Measurements from ENCODE around the gene C1QTNF9B.
"Not testable (repeated sequence)": the region's sequence is repeated elsewhere in the genome, so short reads cannot be mapped to it uniquely, and the experiment has no call there.

The C1QTNF9B gene

GRCh38 chr13:23912469-23912868, 15.2 kb upstream of the C1QTNF9B start:
- no peaks in the 10 kb centered on the region for H3K36me3 Mint-ChIP-seq (ENCODE audit: low read depth)
- H3K27me3 Mint-ChIP-seq = peaks cover 7% of the 10 kb centered on the region
- H3K4me1 Mint-ChIP-seq (ENCODE audit: low read depth) = peaks cover 6% of the 10 kb centered on the region
- intact Hi-C loops (cut with micrococcal nuclease) = no loop called here
- H3K4me3 Mint-ChIP-seq = no peak overlapping the region
- no peaks in the 10 kb centered on the region for H3K9me3 Mint-ChIP-seq
- no peak overlapping the region for H3K27ac Mint-ChIP-seq

- Mint-ChIP-seq H3K9me3 (no peaks in the 10 kb centered on the region), H3K4me3 (no peak overlapping the region), H3K36me3 (ENCODE audit: low read depth) (no peaks in the 10 kb centered on the region), H3K27ac (no peak overlapping the region), H3K27me3 (peaks cover 11% of the 10 kb centered on the region), H3K4me1 (ENCODE audit: low read depth) (peaks cover 6% of the 10 kb centered on the region)
- intact Hi-C loops (cut with micrococcal nuclease) = no loop called here
Observed at GRCh38 chr13:23909606-23910005, 12.3 kb upstream of the C1QTNF9B start.

DNA sequence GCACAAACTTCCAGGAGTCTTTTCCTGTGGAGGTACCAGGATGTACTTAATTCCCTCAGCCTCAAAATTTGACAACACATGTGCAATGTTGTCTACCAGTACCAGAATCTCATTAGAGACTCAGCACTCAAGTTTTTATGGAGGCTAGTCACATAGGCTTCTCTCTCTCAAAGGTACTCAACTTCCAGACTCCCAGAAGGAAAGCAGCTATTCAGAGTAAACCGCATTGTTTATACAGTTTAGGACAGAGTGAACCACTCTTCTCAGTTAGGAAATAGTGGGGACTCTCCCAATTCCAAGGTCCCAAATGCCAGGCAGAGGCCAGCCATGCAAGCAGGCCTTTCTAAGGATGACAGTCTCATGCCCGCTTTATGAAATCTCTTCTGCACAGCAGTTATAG, 8.5 kb upstream of the C1QTNF9B start:
- Mint-ChIP-seq H3K27me3 (peaks cover 43% of the 10 kb centered on the region), H3K9me3 (no peaks in the 10 kb centered on the region), H3K36me3 (ENCODE audit: low read depth) (no peaks in the 10 kb centered on the region), H3K4me1 (ENCODE audit: low read depth) (peaks cover 5% of the 10 kb centered on the region), H3K4me3 (no peak overlapping the region), H3K27ac (no peak overlapping the region)
- intact Hi-C loops (cut with micrococcal nuclease) = no loop called here

- Mint-ChIP-seq H3K27ac (no peak overlapping the region), H3K9me3 (no peaks in the 10 kb centered on the region), H3K4me3 (no peak overlapping the region), H3K36me3 (ENCODE audit: low read depth) (no peaks in the 10 kb centered on the region), H3K27me3 (peaks cover 47% of the 10 kb centered on the region), H3K4me1 (ENCODE audit: low read depth) (peaks cover 5% of the 10 kb centered on the region)
- intact Hi-C loops (cut with micrococcal nuclease) = loop anchor here (5.0 kb wide), 1 partner anchor 437 kb away; no protein-coding TSS in a partner anchor
Observed at GRCh38 chr13:23903906-23904280, 6.6 kb upstream of the C1QTNF9B start.

GRCh38 chr13:23902975-23903905, 5.9 kb upstream of the C1QTNF9B start:
- H3K9me3 Mint-ChIP-seq = no peaks in the 10 kb centered on the region
- intact Hi-C loops (cut with micrococcal nuclease) = loop anchor here (5.0 kb wide), 1 partner anchor 436 kb away; no protein-coding TSS in a partner anchor
- peaks cover 5% of the 10 kb centered on the region for H3K4me1 Mint-ChIP-seq (ENCODE audit: low read depth)
- H3K27me3 Mint-ChIP-seq = peaks cover 47% of the 10 kb centered on the region
- H3K27ac Mint-ChIP-seq = no peak overlapping the region
- no peaks in the 10 kb centered on the region for H3K36me3 Mint-ChIP-seq (ENCODE audit: low read depth)
- no peak overlapping the region for H3K4me3 Mint-ChIP-seq

GRCh38 chr13:23901365-23901764, 4.1 kb upstream of the C1QTNF9B start:
- Mint-ChIP-seq H3K36me3 (ENCODE audit: low read depth) (no peaks in the 10 kb centered on the region), H3K27ac (no peak overlapping the region), H3K9me3 (no peaks in the 10 kb centered on the region), H3K27me3 (peaks cover 42% of the 10 kb centered on the region), H3K4me1 (ENCODE audit: low read depth) (peaks cover 5% of the 10 kb centered on the region), H3K4me3 (no peak overlapping the region)
- intact Hi-C loops (cut with micrococcal nuclease) = loop anchor here (5.0 kb wide), 1 partner anchor 434 kb away; no protein-coding TSS in a partner anchor

- H3K27me3 Mint-ChIP-seq = peaks cover 37% of the 10 kb centered on the region
- intact Hi-C loops (cut with micrococcal nuclease) = no loop called here
- no peak overlapping the region for H3K27ac Mint-ChIP-seq
- H3K4me3 Mint-ChIP-seq = no peak overlapping the region
- H3K4me1 Mint-ChIP-seq (ENCODE audit: low read depth) = peaks cover 5% of the 10 kb centered on the region
- no peaks in the 10 kb centered on the region for H3K9me3 Mint-ChIP-seq
- H3K36me3 Mint-ChIP-seq (ENCODE audit: low read depth) = no peaks in the 10 kb centered on the region
Observed at GRCh38 chr13:23899555-23899954, 2.3 kb upstream of the C1QTNF9B start.

DNA sequence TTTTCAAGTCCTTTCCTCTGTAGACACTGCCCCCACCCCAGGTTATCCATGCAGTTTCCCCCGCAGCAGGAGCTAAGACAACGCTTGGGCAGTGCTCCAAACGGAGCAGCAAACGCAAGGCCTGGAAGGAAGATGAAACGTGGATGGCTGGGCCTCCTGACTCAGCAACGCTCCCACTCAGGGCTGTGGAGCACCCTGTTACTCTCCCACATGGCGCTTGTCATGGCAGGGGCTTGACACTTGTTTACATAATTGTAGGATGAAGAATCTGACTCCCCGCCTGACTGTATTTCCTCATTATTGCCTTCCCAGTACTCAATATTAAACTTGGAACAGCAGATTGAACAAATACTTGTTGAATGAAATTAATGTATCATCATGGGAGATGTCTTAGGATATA, 799 bp upstream of the C1QTNF9B start:
- Mint-ChIP-seq H3K27ac (no peak overlapping the region), H3K36me3 (ENCODE audit: low read depth) (no peaks in the 10 kb centered on the region), H3K27me3 (peaks cover 24% of the 10 kb centered on the region), H3K9me3 (no peaks in the 10 kb centered on the region), H3K4me3 (no peak overlapping the region), H3K4me1 (ENCODE audit: low read depth) (no peaks in the 10 kb centered on the region)
- intact Hi-C loops (cut with micrococcal nuclease) = no loop called here

DNA sequence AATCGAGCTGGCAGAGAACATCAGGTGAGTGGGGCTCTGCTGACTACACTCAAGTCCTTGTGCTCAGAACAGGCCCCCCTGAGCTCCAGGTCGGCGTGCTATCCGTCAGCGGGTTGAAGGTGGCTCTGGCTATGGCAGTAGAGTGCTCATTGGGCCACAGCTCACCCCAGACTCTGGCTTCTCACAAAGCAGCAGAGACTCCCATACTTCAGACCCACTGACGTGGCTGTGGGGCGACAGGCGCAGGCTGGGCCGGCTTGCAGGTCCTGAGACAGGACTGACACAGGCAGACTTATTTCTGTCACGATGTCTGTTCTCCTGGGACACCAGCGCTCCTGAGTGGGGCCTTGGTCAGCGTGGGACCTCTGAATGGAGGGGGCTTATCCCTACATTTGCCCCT, 2.6 kb downstream of the C1QTNF9B start:
- H3K36me3 Mint-ChIP-seq (ENCODE audit: low read depth); H3K4me1 Mint-ChIP-seq (ENCODE audit: low read depth); H3K9me3 Mint-ChIP-seq; H3K27me3 Mint-ChIP-seq; H3K27ac Mint-ChIP-seq; intact Hi-C loops (cut with micrococcal nuclease); H3K4me3 Mint-ChIP-seq: not testable (repeated sequence)

GRCh38 chr13:23893791-23894190, 3.5 kb downstream of the C1QTNF9B start:
- H3K4me1 Mint-ChIP-seq (ENCODE audit: low read depth); H3K27me3 Mint-ChIP-seq; H3K9me3 Mint-ChIP-seq; H3K27ac Mint-ChIP-seq; intact Hi-C loops (cut with micrococcal nuclease); H3K36me3 Mint-ChIP-seq (ENCODE audit: low read depth); H3K4me3 Mint-ChIP-seq: not testable (repeated sequence)

- Mint-ChIP-seq H3K9me3 (no peaks in the 10 kb centered on the region), H3K27me3 (no peaks in the 10 kb centered on the region), H3K36me3 (ENCODE audit: low read depth) (peaks cover 13% of the 10 kb centered on the region), H3K27ac (peak overlapping the region; percentile 87), H3K4me3 (peak overlapping the region; percentile 90), H3K4me1 (ENCODE audit: low read depth) (peaks cover 15% of the 10 kb centered on the region)
- intact Hi-C loops (cut with micrococcal nuclease) = loop anchor here (10.0 kb wide), 1 partner anchor 515 kb away; no protein-coding TSS in a partner anchor
Observed at GRCh38 chr13:23889615-23890607, 7.4 kb downstream of the C1QTNF9B start.

GRCh38 chr13:23888658-23889614, 8.4 kb downstream of the C1QTNF9B start, which contains the start of gene MIPEP:
Gene MIPEP (minus strand): TSS chr13:23889400. CDS start chr13:23889320, 80 bp downstream.
- Mint-ChIP-seq H3K4me1 (ENCODE audit: low read depth) (peaks cover 15% of the 10 kb centered on the region), H3K36me3 (ENCODE audit: low read depth) (peaks cover 21% of the 10 kb centered on the region), H3K27me3 (no peaks in the 10 kb centered on the region), H3K9me3 (no peaks in the 10 kb centered on the region), H3K4me3 (peak within 1 kb of the TSS; percentile 90), H3K27ac (peak within 1 kb of the TSS; percentile 87)
- intact Hi-C loops (cut with micrococcal nuclease) = loop anchor here (10.0 kb wide), 1 partner anchor 514 kb away; no protein-coding TSS in a partner anchor

DNA sequence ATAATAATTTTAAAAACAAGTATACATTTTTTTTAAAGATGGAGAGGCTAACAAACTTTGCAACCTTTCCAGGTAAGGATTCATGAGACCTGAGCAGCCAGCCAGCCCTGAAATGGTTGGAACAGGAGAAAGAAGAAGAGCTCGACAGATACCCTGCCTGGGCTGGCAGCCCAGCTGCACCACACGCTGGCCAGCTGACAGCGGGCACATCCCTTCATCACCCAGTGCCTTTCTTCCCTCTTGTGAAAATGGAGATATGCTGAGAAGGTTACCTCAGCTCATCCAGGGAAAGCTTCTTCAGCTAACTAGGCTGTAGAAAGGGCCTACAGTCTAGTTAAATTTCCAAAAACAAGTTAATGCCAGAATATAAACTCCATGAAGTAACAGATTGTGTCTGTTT, 12.9 kb downstream of the C1QTNF9B start:
- H3K4me1 Mint-ChIP-seq (ENCODE audit: low read depth); H3K4me3 Mint-ChIP-seq; H3K27ac Mint-ChIP-seq; H3K9me3 Mint-ChIP-seq; H3K27me3 Mint-ChIP-seq: not testable (repeated sequence)
- intact Hi-C loops (cut with micrococcal nuclease) = loop anchor here (10.0 kb wide), 1 partner anchor 510 kb away; no protein-coding TSS in a partner anchor
- H3K36me3 Mint-ChIP-seq (ENCODE audit: low read depth) = peaks cover 47% of the 10 kb centered on the region
